Loucy (cell line): ENCODE measurements around the gene TMPRSS5.

Experiments used
- H2AFZ ChIP-seq: fragments of 200-600 bp; sonication (generic); 2 replicates; pipeline ENCODE4 v1.6.0; 2016; ENCODE audit warnings: antibody characterized with exemption, mild to moderate bottlenecking, low read length, moderate library complexity
- H3F3A ChIP-seq: fragments of 200-600 bp; 2 replicates; pipeline ENCODE4 v1.6.0; 2016; ENCODE audit warnings: antibody characterized with exemption, low read depth, mild to moderate bottlenecking
- H3K27me3 ChIP-seq: fragments of 200-600 bp; sonication (generic); 2 replicates; pipeline ENCODE4 v1.6.1; 2014; ENCODE audit warnings: low read length, mild to moderate bottlenecking; ENCODE audit not compliant: insufficient read depth, poor library complexity, severe bottlenecking
- H3K36me3 ChIP-seq: fragments of 200-600 bp; sonication (generic); 2 replicates; pipeline ENCODE4 v1.6.1; 2016; ENCODE audit warnings: low read length; ENCODE audit not compliant: insufficient read depth
- H3K4me1 ChIP-seq: fragments of 200-600 bp; sonication (generic); 2 replicates; pipeline ENCODE4 v1.5.1; 2014; ENCODE audit warnings: low read length, mild to moderate bottlenecking; ENCODE audit not compliant: insufficient read depth, poor library complexity, severe bottlenecking
- H3K4me2 ChIP-seq: fragments of 200-600 bp; sonication (generic); 2 replicates; pipeline ENCODE4 v1.6.0; 2014; ENCODE audit warnings: antibody characterized with exemption, low read length, low read depth, mild to moderate bottlenecking; ENCODE audit not compliant: poor library complexity, severe bottlenecking
- H3K4me3 ChIP-seq: fragments of 200-600 bp; sonication (generic); 2 replicates; pipeline ENCODE4 v1.5.1; 2014; ENCODE audit warnings: low read length, mild to moderate bottlenecking, mixed read lengths; ENCODE audit not compliant: poor library complexity, severe bottlenecking
- H3K79me2 ChIP-seq: fragments of 200-600 bp; sonication (generic); 2 replicates; pipeline ENCODE4 v1.6.1; 2014; ENCODE audit warnings: low read length; ENCODE audit not compliant: insufficient read depth
- H3K9ac ChIP-seq: fragments of 200-600 bp; sonication (generic); 2 replicates; pipeline ENCODE4 v1.6.0; 2014; ENCODE audit warnings: mild to moderate bottlenecking, low read depth, low read length, moderate library complexity; ENCODE audit not compliant: poor library complexity, severe bottlenecking
- H3K9me2 ChIP-seq: fragments of 200-600 bp; sonication (generic); replicated peaks from 2 replicates; pipeline ENCODE4 v1.6.1; 2016; ENCODE audit warnings: low read depth, low read length, mixed read lengths
- H3K9me3 ChIP-seq: fragments of 200-600 bp; sonication (generic); 2 replicates; pipeline ENCODE4 v1.6.1; 2014; ENCODE audit warnings: mild to moderate bottlenecking, antibody characterized with exemption, low read length, low read depth; ENCODE audit not compliant: insufficient read depth
- H4K20me1 ChIP-seq: fragments of 200-600 bp; sonication (generic); 2 replicates; pipeline ENCODE4 v1.6.0; 2014; ENCODE audit warnings: antibody characterized with exemption, low read length, mild to moderate bottlenecking; ENCODE audit not compliant: insufficient read depth, poor library complexity, severe bottlenecking
- CTCF ChIP-seq: fragments of 200-600 bp; sonication (generic); conservative IDR thresholded peaks from 2 replicates; pipeline ENCODE4 v1.5.1; 2014; ENCODE audit warnings: mild to moderate bottlenecking, antibody characterized with exemption, low read length
- EZH2phosphoT487 ChIP-seq: fragments of 200-600 bp; IDR thresholded peaks from 2 replicates; pipeline ENCODE4 v1.6.1; 2018; ENCODE audit warnings: antibody characterized with exemption, mild to moderate bottlenecking, moderate library complexity, borderline replicate concordance

TMPRSS5 gene

DNA sequence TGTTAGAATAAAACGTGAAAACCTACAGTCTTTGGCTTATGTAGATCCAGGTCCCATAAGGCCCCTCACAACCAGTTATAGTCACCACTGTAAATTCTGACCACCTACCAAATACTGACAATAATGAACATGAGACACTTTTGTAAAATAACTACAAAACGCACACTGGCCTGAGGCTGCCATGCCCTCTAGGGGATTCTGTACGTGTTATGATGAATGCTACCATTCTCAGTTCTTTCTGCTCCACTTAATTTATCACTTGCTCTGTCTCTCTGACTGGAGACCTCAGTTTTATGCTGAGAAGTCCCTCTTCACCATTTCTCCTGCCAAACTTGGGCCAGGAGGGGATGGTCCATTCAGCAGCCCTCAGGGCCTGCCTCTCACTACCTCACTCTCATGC lies 18.7 kb upstream of the TMPRSS5 start:
- Histone ChIP-seq H3K4me1 (no peaks in the 10 kb centered on the region), H3F3A (no peaks in the 10 kb centered on the region), H3K79me2 (no peaks in the 10 kb centered on the region), H3K36me3 (no peaks in the 10 kb centered on the region), H2AFZ (no peak overlapping the region), H3K4me3 (no peak overlapping the region), H3K27me3 (no peaks in the 10 kb centered on the region), H3K9me2 (no peaks in the 10 kb centered on the region), H3K9me3 (no peaks in the 10 kb centered on the region), H3K9ac (no peak overlapping the region), H3K4me2 (no peak overlapping the region), H4K20me1 (no peaks in the 10 kb centered on the region)
- TF ChIP-seq EZH2phosphoT487 (no peak), CTCF (no peak)

DNA sequence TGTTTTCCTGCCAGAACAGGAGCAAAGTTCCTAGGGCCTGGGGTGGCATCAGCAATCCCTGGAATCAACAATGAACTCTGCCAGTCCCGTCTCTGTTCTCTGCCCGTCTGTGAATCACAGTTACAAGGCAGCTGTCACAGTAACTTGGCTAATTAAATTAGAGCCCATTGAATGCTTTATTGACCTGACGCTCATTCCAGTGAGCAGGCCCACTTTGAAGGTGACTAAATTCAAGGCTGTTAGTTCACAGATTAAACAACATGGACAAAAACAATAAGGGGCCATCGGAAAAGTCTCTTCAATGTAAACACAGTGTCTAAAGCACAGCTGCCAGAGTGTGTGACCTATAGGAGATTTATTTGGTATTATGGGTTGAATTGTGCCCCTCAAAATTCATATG lies 17.7 kb upstream of the TMPRSS5 start:
- H4K20me1 ChIP-seq = no peaks in the 10 kb centered on the region
- no peak overlapping the region for H2AFZ ChIP-seq
- H3K79me2 ChIP-seq = no peaks in the 10 kb centered on the region
- H3K4me2 ChIP-seq = no peak overlapping the region
- no peaks in the 10 kb centered on the region for H3K9me3 ChIP-seq
- H3K36me3 ChIP-seq = no peaks in the 10 kb centered on the region
- no peak overlapping the region for H3K9ac ChIP-seq
- H3F3A ChIP-seq = no peaks in the 10 kb centered on the region
- no peak overlapping the region for H3K4me3 ChIP-seq
- H3K4me1 ChIP-seq = no peaks in the 10 kb centered on the region
- no peaks in the 10 kb centered on the region for H3K9me2 ChIP-seq
- no peaks in the 10 kb centered on the region for H3K27me3 ChIP-seq
- TF ChIP-seq EZH2phosphoT487 (no peak), CTCF (no peak)

GRCh38 chr11:113722934-113723333 lies 16.8 kb upstream of the TMPRSS5 start:
- H3F3A ChIP-seq = no peaks in the 10 kb centered on the region
- H4K20me1 ChIP-seq = no peaks in the 10 kb centered on the region
- no peaks in the 10 kb centered on the region for H3K4me1 ChIP-seq
- H3K79me2 ChIP-seq = no peaks in the 10 kb centered on the region
- H2AFZ ChIP-seq = no peak overlapping the region
- no peak overlapping the region for H3K4me2 ChIP-seq
- TF ChIP-seq EZH2phosphoT487 (no peak), CTCF (no peak)
- no peaks in the 10 kb centered on the region for H3K9me2 ChIP-seq
- no peaks in the 10 kb centered on the region for H3K27me3 ChIP-seq
- no peaks in the 10 kb centered on the region for H3K36me3 ChIP-seq
- H3K4me3 ChIP-seq = no peak overlapping the region
- H3K9me3 ChIP-seq = no peaks in the 10 kb centered on the region
- no peak overlapping the region for H3K9ac ChIP-seq
